ENCODE results near the gene CAMTA1. TPM values are rescaled to one million over a fixed set of nuclear protein-coding genes. Genes with fewer than 3 reads are reported as not detected.

CAMTA1 gene
- total RNA-seq, 1 experiment from 2014 or later = 85.2 TPM

- TF ChIP-seq CTCF (conservative IDR thresholded peaks at IDR 0.05; ENCODE audit: low read depth, low read length) (no peak), EZH2 (IDR thresholded peaks at IDR 0.05; ENCODE audit: borderline replicate concordance, low read depth, low read length, poor library complexity, severe bottlenecking) (no peak)
- ChIA-PET CTCF (no interaction called here), POLR2A (ENCODE audit: low non-redundant PET) (no interaction called here)
- no peak overlapping the region for H3K4me3 ChIP-seq (ENCODE audit: low read depth, low read length, poor library complexity, severe bottlenecking)
- no TSS peak for BruUV-seq (replicated peaks)
- no peak for DNase-seq (ENCODE audit: low spot score)
- H3K27me3 ChIP-seq (replicated peaks; ENCODE audit: insufficient read depth, low read depth, low read length, poor library complexity) = peaks cover 34% of the 10 kb centered on the region
- no peaks in the 10 kb centered on the region for H3K9me3 ChIP-seq (ENCODE audit: low read depth, low read length, poor library complexity, severe bottlenecking)
- no peaks in the 10 kb centered on the region for H3K36me3 ChIP-seq (ENCODE audit: insufficient read depth, low read length, poor library complexity, severe bottlenecking)
- intact Hi-C loops (cut with micrococcal nuclease; ENCODE audit: unreplicated experiment) = no loop called here
- H3K27ac ChIP-seq (ENCODE audit: low read depth, low read length, poor library complexity, severe bottlenecking) = no peak overlapping the region
- H3K4me1 ChIP-seq (ENCODE audit: insufficient read depth, low read length, poor library complexity, severe bottlenecking) = no peaks in the 10 kb centered on the region
Observed at GRCh38 chr1:7185721-7186120, 400.5 kb downstream of the CAMTA1 start.

DNA sequence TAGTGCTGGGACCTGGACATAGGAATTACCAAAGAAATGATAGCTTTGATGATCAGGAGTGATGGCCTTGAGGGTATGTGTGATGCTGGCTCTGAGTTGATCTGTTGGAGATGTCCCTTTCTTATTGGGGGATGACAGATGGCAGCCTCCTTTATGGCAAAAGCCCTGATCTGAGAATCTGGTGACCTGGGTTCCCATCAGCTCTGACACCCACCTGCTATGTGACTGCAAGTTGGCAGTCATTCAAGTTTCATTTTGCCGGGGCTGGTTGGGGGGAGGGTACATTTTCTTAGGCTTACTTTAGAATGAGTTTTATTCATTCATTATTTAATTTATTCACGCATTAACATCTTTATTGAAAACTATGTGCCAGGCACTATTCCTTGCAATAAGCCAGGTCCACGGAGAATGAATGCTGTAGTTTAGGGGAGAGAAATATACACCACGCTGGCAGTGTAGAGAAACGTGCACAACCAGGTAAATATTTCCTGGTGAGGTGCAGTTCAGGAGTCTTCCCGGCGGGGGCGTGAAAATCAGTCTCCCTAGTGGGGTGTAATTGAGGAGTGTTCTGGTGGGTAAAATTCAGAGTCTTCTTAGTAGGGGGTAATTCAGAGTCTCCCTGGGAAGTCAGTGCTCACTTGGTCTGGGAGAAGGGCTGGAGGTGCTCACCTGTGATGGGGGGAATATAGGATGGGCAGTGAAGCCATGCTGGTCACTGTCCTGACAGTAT lies 401.3 kb downstream of the CAMTA1 start:
- H3K36me3 ChIP-seq (ENCODE audit: insufficient read depth, low read length, poor library complexity, severe bottlenecking) = no peaks in the 10 kb centered on the region
- ChIA-PET CTCF (no interaction called here), POLR2A (ENCODE audit: low non-redundant PET) (no interaction called here)
- H3K9me3 ChIP-seq (ENCODE audit: low read depth, low read length, poor library complexity, severe bottlenecking) = no peaks in the 10 kb centered on the region
- H3K27me3 ChIP-seq (replicated peaks; ENCODE audit: insufficient read depth, low read depth, low read length, poor library complexity) = peaks cover 34% of the 10 kb centered on the region
- TF ChIP-seq EZH2 (IDR thresholded peaks at IDR 0.05; ENCODE audit: borderline replicate concordance, low read depth, low read length, poor library complexity, severe bottlenecking) = no peak
- TF ChIP-seq CTCF (conservative IDR thresholded peaks at IDR 0.05; ENCODE audit: low read depth, low read length) = peak; percentile 30
- no peak overlapping the region for H3K4me3 ChIP-seq (ENCODE audit: low read depth, low read length, poor library complexity, severe bottlenecking)
- intact Hi-C loops (cut with micrococcal nuclease; ENCODE audit: unreplicated experiment) = no loop called here
- DNase-seq (ENCODE audit: low spot score) = no peak
- BruUV-seq (replicated peaks) = no TSS peak
- no peaks in the 10 kb centered on the region for H3K4me1 ChIP-seq (ENCODE audit: insufficient read depth, low read length, poor library complexity, severe bottlenecking)
- no peak overlapping the region for H3K27ac ChIP-seq (ENCODE audit: low read depth, low read length, poor library complexity, severe bottlenecking)

- peaks cover 34% of the 10 kb centered on the region for H3K27me3 ChIP-seq (replicated peaks; ENCODE audit: insufficient read depth, low read depth, low read length, poor library complexity)
- intact Hi-C loops (cut with micrococcal nuclease; ENCODE audit: unreplicated experiment) = no loop called here
- TF ChIP-seq CTCF (conservative IDR thresholded peaks at IDR 0.05; ENCODE audit: low read depth, low read length) = no peak
- no peak for TF ChIP-seq EZH2 (IDR thresholded peaks at IDR 0.05; ENCODE audit: borderline replicate concordance, low read depth, low read length, poor library complexity, severe bottlenecking)
- H3K4me1 ChIP-seq (ENCODE audit: insufficient read depth, low read length, poor library complexity, severe bottlenecking) = no peaks in the 10 kb centered on the region
- no peak overlapping the region for H3K27ac ChIP-seq (ENCODE audit: low read depth, low read length, poor library complexity, severe bottlenecking)
- POLR2A ChIA-PET (ENCODE audit: low non-redundant PET) = no interaction called here
- H3K36me3 ChIP-seq (ENCODE audit: insufficient read depth, low read length, poor library complexity, severe bottlenecking) = no peaks in the 10 kb centered on the region
- CTCF ChIA-PET = no interaction called here
- H3K4me3 ChIP-seq (ENCODE audit: low read depth, low read length, poor library complexity, severe bottlenecking) = no peak overlapping the region
- no peaks in the 10 kb centered on the region for H3K9me3 ChIP-seq (ENCODE audit: low read depth, low read length, poor library complexity, severe bottlenecking)
- no peak for DNase-seq (ENCODE audit: low spot score)
- no TSS peak for BruUV-seq (replicated peaks)
Observed at GRCh38 chr1:7187112-7187493, 401.8 kb downstream of the CAMTA1 start.

Measured in A673 (cell line).